Activated naive CD4-positive, alpha-beta T cell treated with anti-CD3 and anti-CD28 coated beads, Interleukin-2, amount 10 ng/mL, durations not matched to agents 7 days and 5 days (primary cell): ENCODE results near the gene LMF1.

Experiments
- CTCF ChIA-PET: fragments of 350-600 bp; sonication (Branson Sonifier 250); formaldehyde crosslinking; loops from one replicate; lab custom pipeline; 2021; ENCODE audit warnings: antibody characterized with exemption; lab: Charles Lee
- DNase-seq: peaks from one replicate; pipeline ENCODE4 v3.0.0-alpha.2; 2020
- H3K27ac Mint-ChIP-seq: one replicate; pipeline ENCODE4 v1.8.0; 2021; ENCODE audit warnings: mild to moderate bottlenecking, moderate library complexity, mixed read lengths
- H3K27me3 Mint-ChIP-seq: one replicate; pipeline ENCODE4 v1.8.0; 2021; ENCODE audit warnings: mild to moderate bottlenecking, mixed read lengths
- H3K36me3 Mint-ChIP-seq: one replicate; pipeline ENCODE4 v1.8.0; 2021; ENCODE audit warnings: mixed read lengths
- H3K4me1 Mint-ChIP-seq: one replicate; pipeline ENCODE4 v1.8.0; 2021; ENCODE audit warnings: mixed read lengths
- H3K4me3 Mint-ChIP-seq: one replicate; pipeline ENCODE4 v1.8.0; 2021; ENCODE audit warnings: mild to moderate bottlenecking, moderate library complexity, mixed read lengths
- H3K9me3 Mint-ChIP-seq: one replicate; pipeline ENCODE4 v1.8.0; 2021; ENCODE audit warnings: mixed read lengths

Gene LMF1

GRCh38 chr16:921321-921905 is 49.4 kb downstream of the LMF1 start:
- peaks cover 16% of the 10 kb centered on the region for H3K9me3 Mint-ChIP-seq
- no peaks in the 10 kb centered on the region for H3K4me1 Mint-ChIP-seq
- no peak overlapping the region for H3K4me3 Mint-ChIP-seq
- H3K27me3 Mint-ChIP-seq, result no peaks in the 10 kb centered on the region
- CTCF ChIA-PET, result no interaction called here
- peaks cover 16% of the 10 kb centered on the region for H3K36me3 Mint-ChIP-seq
- no peak for DNase-seq
- no peak overlapping the region for H3K27ac Mint-ChIP-seq

GRCh38 chr16:920717-921116 is 50.1 kb downstream of the LMF1 start:
- H3K27me3 Mint-ChIP-seq, result no peaks in the 10 kb centered on the region
- H3K4me3 Mint-ChIP-seq, result no peak overlapping the region
- H3K36me3 Mint-ChIP-seq, result peaks cover 11% of the 10 kb centered on the region
- no peak overlapping the region for H3K27ac Mint-ChIP-seq
- CTCF ChIA-PET, result interaction anchor here (0.8 kb wide), 1 partner anchor 10 kb away, joined by 3 read pairs; no protein-coding TSS in a partner anchor
- peaks cover 9% of the 10 kb centered on the region for H3K9me3 Mint-ChIP-seq
- H3K4me1 Mint-ChIP-seq, result no peaks in the 10 kb centered on the region
- DNase-seq, result no peak

GRCh38 chr16:920051-920681 is 50.6 kb downstream of the LMF1 start:
- no peak overlapping the region for H3K4me3 Mint-ChIP-seq
- no peak for DNase-seq
- CTCF ChIA-PET, result interaction anchor here (0.8 kb wide), 1 partner anchor 10 kb away, joined by 3 read pairs; no protein-coding TSS in a partner anchor
- no peaks in the 10 kb centered on the region for H3K27me3 Mint-ChIP-seq
- H3K4me1 Mint-ChIP-seq, result no peaks in the 10 kb centered on the region
- H3K36me3 Mint-ChIP-seq, result peaks cover 11% of the 10 kb centered on the region
- peaks cover 8% of the 10 kb centered on the region for H3K9me3 Mint-ChIP-seq
- no peak overlapping the region for H3K27ac Mint-ChIP-seq

- Mint-ChIP-seq H3K36me3 (peaks cover 11% of the 10 kb centered on the region), H3K27me3 (no peaks in the 10 kb centered on the region), H3K9me3 (peaks cover 6% of the 10 kb centered on the region), H3K4me3 (no peak overlapping the region), H3K27ac (no peak overlapping the region), H3K4me1 (no peaks in the 10 kb centered on the region)
- CTCF ChIA-PET, result no interaction called here
- DNase-seq, result no peak
Measured at GRCh38 chr16:919658-920050, 51.1 kb downstream of the LMF1 start.

- H3K4me3 Mint-ChIP-seq, result no peak overlapping the region
- H3K36me3 Mint-ChIP-seq, result peaks cover 11% of the 10 kb centered on the region
- H3K4me1 Mint-ChIP-seq, result no peaks in the 10 kb centered on the region
- no peaks in the 10 kb centered on the region for H3K27me3 Mint-ChIP-seq
- no peak for DNase-seq
- CTCF ChIA-PET, result no interaction called here
- H3K27ac Mint-ChIP-seq, result no peak overlapping the region
- peaks cover 6% of the 10 kb centered on the region for H3K9me3 Mint-ChIP-seq
Measured at GRCh38 chr16:918741-919657, 51.8 kb downstream of the LMF1 start.

- Mint-ChIP-seq H3K4me3 (no peak overlapping the region), H3K9me3 (peaks cover 6% of the 10 kb centered on the region), H3K27me3 (no peaks in the 10 kb centered on the region), H3K36me3 (peaks cover 8% of the 10 kb centered on the region), H3K4me1 (no peaks in the 10 kb centered on the region), H3K27ac (no peak overlapping the region)
- DNase-seq, result no peak
- CTCF ChIA-PET, result no interaction called here
Measured at GRCh38 chr16:918068-918467, 52.7 kb downstream of the LMF1 start.

- CTCF ChIA-PET, result no interaction called here
- H3K4me1 Mint-ChIP-seq, result no peaks in the 10 kb centered on the region
- no peak overlapping the region for H3K27ac Mint-ChIP-seq
- H3K9me3 Mint-ChIP-seq, result peaks cover 6% of the 10 kb centered on the region
- DNase-seq, result no peak
- no peaks in the 10 kb centered on the region for H3K27me3 Mint-ChIP-seq
- H3K36me3 Mint-ChIP-seq, result peaks cover 8% of the 10 kb centered on the region
- no peak overlapping the region for H3K4me3 Mint-ChIP-seq
Measured at GRCh38 chr16:917591-918061, 53.2 kb downstream of the LMF1 start.

GRCh38 chr16:916035-916799 is 54.6 kb downstream of the LMF1 start:
- Mint-ChIP-seq H3K27ac (no peak overlapping the region), H3K9me3 (no peaks in the 10 kb centered on the region), H3K27me3 (no peaks in the 10 kb centered on the region), H3K4me1 (no peaks in the 10 kb centered on the region), H3K4me3 (no peak overlapping the region), H3K36me3 (no peaks in the 10 kb centered on the region)
- CTCF ChIA-PET, result no interaction called here
- no peak for DNase-seq

- DNase-seq, result no peak
- Mint-ChIP-seq H3K9me3 (no peaks in the 10 kb centered on the region), H3K4me1 (no peaks in the 10 kb centered on the region), H3K27ac (no peak overlapping the region), H3K4me3 (no peak overlapping the region), H3K27me3 (no peaks in the 10 kb centered on the region), H3K36me3 (no peaks in the 10 kb centered on the region)
- CTCF ChIA-PET, result no interaction called here
Measured at GRCh38 chr16:915546-915945, 55.2 kb downstream of the LMF1 start.

GRCh38 chr16:914440-914839 is 56.3 kb downstream of the LMF1 start:
- H3K4me3 Mint-ChIP-seq, result no peak overlapping the region
- no peak for DNase-seq
- no peaks in the 10 kb centered on the region for H3K9me3 Mint-ChIP-seq
- H3K4me1 Mint-ChIP-seq, result no peaks in the 10 kb centered on the region
- H3K27me3 Mint-ChIP-seq, result no peaks in the 10 kb centered on the region
- H3K27ac Mint-ChIP-seq, result no peak overlapping the region
- CTCF ChIA-PET, result no interaction called here
- peaks cover 3% of the 10 kb centered on the region for H3K36me3 Mint-ChIP-seq

GRCh38 chr16:913817-914439 is 56.9 kb downstream of the LMF1 start:
- no peaks in the 10 kb centered on the region for H3K27me3 Mint-ChIP-seq
- no peak overlapping the region for H3K27ac Mint-ChIP-seq
- DNase-seq, result no peak
- no peak overlapping the region for H3K4me3 Mint-ChIP-seq
- no peaks in the 10 kb centered on the region for H3K9me3 Mint-ChIP-seq
- H3K36me3 Mint-ChIP-seq, result peaks cover 3% of the 10 kb centered on the region
- CTCF ChIA-PET, result no interaction called here
- H3K4me1 Mint-ChIP-seq, result no peaks in the 10 kb centered on the region

GRCh38 chr16:912684-913613 is 57.8 kb downstream of the LMF1 start:
- Mint-ChIP-seq H3K4me1 (no peaks in the 10 kb centered on the region), H3K9me3 (no peaks in the 10 kb centered on the region), H3K4me3 (no peak overlapping the region), H3K27me3 (no peaks in the 10 kb centered on the region), H3K27ac (no peak overlapping the region), H3K36me3 (peaks cover 3% of the 10 kb centered on the region)
- CTCF ChIA-PET, result no interaction called here
- DNase-seq, result no peak

- H3K9me3 Mint-ChIP-seq, result no peaks in the 10 kb centered on the region
- H3K36me3 Mint-ChIP-seq, result peaks cover 3% of the 10 kb centered on the region
- no peak overlapping the region for H3K27ac Mint-ChIP-seq
- CTCF ChIA-PET, result no interaction called here
- no peaks in the 10 kb centered on the region for H3K4me1 Mint-ChIP-seq
- no peak for DNase-seq
- H3K4me3 Mint-ChIP-seq, result no peak overlapping the region
- no peaks in the 10 kb centered on the region for H3K27me3 Mint-ChIP-seq
Measured at GRCh38 chr16:912322-912683, 58.5 kb downstream of the LMF1 start.
